Prostate gland (tissue), 2 donors: ENCODE data around the gene TAGAP.

Experiments
- CTCF ChIP-seq, 4 experiments: fragments of 200-600 bp in 2 of 4; fragments of 450-650 bp in 2 of 4; sonication (generic) in 2 of 4; IDR thresholded peaks; 1 replicate in 3 of 4; 2 replicates in 1 of 4; pipeline ENCODE4 v1.5.1; 2016 to 2019; ENCODE audit warnings: antibody characterized with exemption in 4 of 4, mild to moderate bottlenecking in 2 of 4, moderate library complexity in 2 of 4
- POLR2A ChIP-seq: fragments of 450-650 bp; IDR thresholded peaks from one replicate; pipeline ENCODE4 v1.6.1; 2016; ENCODE audit warnings: antibody characterized with exemption, mild to moderate bottlenecking
- POLR2AphosphoS5 ChIP-seq: sonication (generic); formaldehyde crosslinking; IDR thresholded peaks from one replicate; pipeline ENCODE4 v1.6.1; 2017; ENCODE audit warnings: antibody characterized with exemption

- no peak for TF ChIP-seq CTCF (IDR thresholded peaks at IDR 0.05)
- TF ChIP-seq POLR2AphosphoS5, result no peak
- TF ChIP-seq POLR2A, result no peak
Observed at GRCh38 chr6:158988477-158988876, 56.3 kb downstream of the TAGAP start.
